C4-2B (cell line): Measurements from ENCODE around the gene INTS7.
A peak's percentile ranks its signal among the peaks of the same experiment; 100 is the strongest.

Experiments used
- H3K27ac ChIP-seq: fragments of 450-650 bp; 2 replicates; pipeline ENCODE4 v1.5.1; 2017
- CTCF ChIP-seq: fragments of 450-650 bp; conservative IDR thresholded peaks from 2 replicates; pipeline ENCODE4 v1.5.1; 2017; ENCODE audit warnings: mild to moderate bottlenecking
- ZFX ChIP-seq: fragments of 450-650 bp; IDR thresholded peaks from 2 replicates; pipeline ENCODE4 v1.6.1; 2017

Gene INTS7

DNA sequence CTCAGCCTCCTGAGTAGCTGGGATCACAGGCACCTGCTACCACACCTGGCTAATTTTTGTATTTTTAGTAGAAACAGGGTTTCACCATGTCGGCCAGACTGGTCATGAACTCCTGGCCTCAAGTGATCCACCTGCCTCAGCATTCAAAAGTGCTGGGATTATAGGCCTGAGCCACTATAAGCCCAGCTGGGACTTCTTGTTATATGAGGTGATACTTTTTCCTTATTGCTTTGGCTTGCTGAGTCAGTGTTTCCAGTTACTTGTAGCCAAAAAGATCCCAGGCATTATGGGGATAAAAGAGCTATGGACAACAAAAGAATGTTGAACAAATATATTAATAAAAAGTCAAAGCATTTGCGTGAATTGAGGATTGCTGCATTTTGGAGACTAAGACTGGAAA is 134.9 kb downstream of the INTS7 start:
- no peak overlapping the region for H3K27ac ChIP-seq
- TF ChIP-seq CTCF = no peak
- no peak for TF ChIP-seq ZFX

DNA sequence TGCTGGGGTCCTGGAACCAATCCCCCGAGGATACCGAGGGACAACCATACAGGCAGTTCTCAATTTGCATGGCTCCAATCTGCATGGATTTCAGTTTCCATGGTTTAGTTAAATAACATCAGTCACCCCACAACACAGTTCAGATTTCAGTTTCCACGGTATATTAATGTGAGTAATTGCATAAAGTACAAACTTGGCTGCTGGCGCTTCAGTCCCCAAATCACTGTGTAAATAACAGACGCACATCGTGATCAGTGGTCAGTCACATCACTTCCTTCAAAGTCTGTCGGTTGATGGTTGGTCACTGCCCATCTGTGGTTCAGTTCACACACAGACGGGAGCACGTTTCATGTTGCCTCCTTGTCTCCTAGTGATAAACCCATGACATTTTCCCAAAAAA is 138.4 kb downstream of the INTS7 start:
- TF ChIP-seq ZFX (no peak), CTCF (no peak)
- peak overlapping the region; percentile 44; the same call in 1 of the 2 replicates for H3K27ac ChIP-seq

DNA sequence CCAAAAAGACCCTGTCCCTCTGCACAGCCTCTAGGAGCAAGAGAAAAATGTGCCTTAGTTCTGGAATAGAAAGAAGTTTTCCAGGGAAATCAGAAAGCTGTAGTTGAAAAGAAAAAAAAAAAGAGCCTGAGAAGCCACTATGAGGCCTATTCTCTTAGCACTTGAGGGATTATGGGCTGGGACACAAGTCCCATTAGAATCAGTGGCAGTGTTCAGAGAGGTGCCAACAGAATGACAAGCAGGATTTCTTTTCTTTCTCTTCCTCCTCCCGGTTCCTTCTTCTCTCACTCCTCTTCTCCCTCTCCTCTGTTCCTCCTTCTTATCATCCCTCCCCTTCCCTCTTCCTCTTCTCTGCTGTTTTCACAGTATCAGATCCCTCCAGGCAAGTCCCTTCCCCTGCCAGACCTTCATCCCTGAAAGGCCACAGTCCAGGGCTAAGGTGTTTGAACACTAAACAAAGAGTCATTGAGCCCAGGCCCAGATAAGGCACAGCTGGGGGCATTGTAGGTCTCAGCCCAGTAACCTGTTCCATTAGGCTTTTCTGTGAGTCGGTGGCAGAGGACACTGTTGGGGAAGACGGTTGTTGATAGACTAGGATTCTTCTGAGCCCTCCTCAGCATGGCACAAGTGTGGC is 140.1 kb downstream of the INTS7 start:
- H3K27ac ChIP-seq = peak overlapping the region; percentile 2; the same call in 1 of the 2 replicates
- TF ChIP-seq CTCF = no peak
- no peak for TF ChIP-seq ZFX

- H3K27ac ChIP-seq = no peak overlapping the region
- TF ChIP-seq CTCF (no peak), ZFX (no peak)
These were observed 141.0 kb downstream of the INTS7 start for GRCh38 chr1:211894312-211894711.

- no peak overlapping the region for H3K27ac ChIP-seq
- no peak for TF ChIP-seq ZFX
- no peak for TF ChIP-seq CTCF
These were observed 142.1 kb downstream of the INTS7 start for GRCh38 chr1:211893260-211893659.

DNA sequence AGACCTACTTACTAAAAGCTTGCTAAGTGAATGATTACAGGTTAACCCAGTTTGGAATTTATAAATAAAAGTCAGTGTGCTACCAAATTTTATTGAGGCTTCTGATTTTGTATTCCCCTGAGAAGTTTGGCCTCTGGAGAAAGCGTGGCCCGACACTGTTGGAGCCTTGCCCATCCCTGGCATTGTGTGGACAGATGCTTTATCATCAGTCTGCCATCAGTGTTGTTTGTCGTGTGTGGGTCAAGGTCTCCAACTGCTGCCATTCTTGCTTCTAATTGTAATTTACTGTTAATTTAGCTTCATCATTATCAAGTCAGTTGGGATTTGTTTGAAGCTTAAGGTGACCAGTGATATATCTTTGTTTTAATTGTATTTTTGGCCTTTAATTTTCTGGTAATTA is 142.8 kb downstream of the INTS7 start:
- H3K27ac ChIP-seq = no peak overlapping the region
- TF ChIP-seq CTCF (no peak), ZFX (no peak)

DNA sequence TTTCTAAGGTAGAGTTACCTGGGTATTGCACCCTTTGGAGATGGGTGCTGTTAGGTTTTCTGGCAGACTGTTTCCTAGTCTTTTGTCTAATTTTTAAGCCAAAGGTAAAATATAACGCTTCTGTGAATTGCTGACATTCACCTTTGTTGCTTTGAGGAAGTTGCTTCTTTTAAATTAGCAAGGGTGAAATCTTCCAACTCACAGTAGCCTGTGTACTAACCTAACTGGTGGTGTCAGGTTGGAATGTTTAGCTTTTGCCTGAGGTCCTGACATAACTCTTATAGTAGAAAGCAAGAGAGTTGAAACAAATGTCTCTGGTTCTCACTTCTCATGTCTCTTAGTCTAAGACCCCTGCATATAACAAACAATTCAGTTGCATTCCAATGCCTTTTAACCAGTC is 143.6 kb downstream of the INTS7 start:
- H3K27ac ChIP-seq = no peak overlapping the region
- TF ChIP-seq CTCF (no peak), ZFX (no peak)
